Effector CD4-positive, alpha-beta T cell (primary cell): ENCODE results near the gene KIF7.

Experiments used
- DNase-seq: peaks from one replicate; pipeline ENCODE4 v3.0.0-alpha.2; 2020

KIF7 gene

GRCh38 chr15:89646416-89647141 lies 8.7 kb downstream of the KIF7 start:
- no peak for DNase-seq

- DNase-seq = no peak
These were observed 9.6 kb downstream of the KIF7 start for GRCh38 chr15:89645680-89646079.

GRCh38 chr15:89642106-89642505 lies 13.2 kb downstream of the KIF7 start:
- DNase-seq = no peak

GRCh38 chr15:89641053-89641452 lies 14.2 kb downstream of the KIF7 start:
- no peak for DNase-seq

GRCh38 chr15:89640245-89640644 lies 15.0 kb downstream of the KIF7 start:
- DNase-seq = no peak

GRCh38 chr15:89633585-89633984 lies 21.7 kb downstream of the KIF7 start:
- no peak for DNase-seq

GRCh38 chr15:89632563-89633430 lies 22.5 kb downstream of the KIF7 start:
- no peak for DNase-seq

GRCh38 chr15:89631902-89632264 lies 23.4 kb downstream of the KIF7 start:
- no peak for DNase-seq

GRCh38 chr15:89630974-89631901 lies 24.0 kb downstream of the KIF7 start:
- no peak for DNase-seq

GRCh38 chr15:89630260-89630659 lies 25.0 kb downstream of the KIF7 start:
- no peak for DNase-seq

GRCh38 chr15:89629829-89630228 lies 25.4 kb downstream of the KIF7 start:
- DNase-seq = no peak

- DNase-seq = no peak
These were observed 26.2 kb downstream of the KIF7 start for GRCh38 chr15:89628806-89629715.

GRCh38 chr15:89628301-89628700 lies 27.0 kb downstream of the KIF7 start:
- DNase-seq = no peak

GRCh38 chr15:89627256-89627970 lies 27.9 kb downstream of the KIF7 start:
- no peak for DNase-seq

GRCh38 chr15:89625716-89626115 lies 29.6 kb downstream of the KIF7 start:
- DNase-seq = no peak

GRCh38 chr15:89623165-89623564 lies 32.1 kb downstream of the KIF7 start:
- no peak for DNase-seq

- DNase-seq = no peak
These were observed 33.7 kb downstream of the KIF7 start for GRCh38 chr15:89621547-89621946.

- no peak for DNase-seq
These were observed 39.0 kb downstream of the KIF7 start for GRCh38 chr15:89616228-89616627.

- no peak for DNase-seq
These were observed 40.1 kb downstream of the KIF7 start for GRCh38 chr15:89615135-89615534.

GRCh38 chr15:89614164-89614563 lies 41.1 kb downstream of the KIF7 start:
- no peak for DNase-seq

GRCh38 chr15:89613031-89613430 lies 42.2 kb downstream of the KIF7 start:
- DNase-seq = no peak
